GM21360 (cell line): ENCODE data around the gene OR2M3.
"Not testable (repeated sequence)": the region's sequence is repeated elsewhere in the genome, so short reads cannot be mapped to it uniquely, and the experiment has no call there.

Source experiments
- ATAC-seq: cut with Tn5 transposase; IDR thresholded peaks from one replicate; pipeline ENCODE4 v1.9.1; 2021; ENCODE audit warnings: mild to moderate bottlenecking, moderate library complexity; ENCODE audit not compliant: unreplicated experiment

Gene OR2M3, protein sequence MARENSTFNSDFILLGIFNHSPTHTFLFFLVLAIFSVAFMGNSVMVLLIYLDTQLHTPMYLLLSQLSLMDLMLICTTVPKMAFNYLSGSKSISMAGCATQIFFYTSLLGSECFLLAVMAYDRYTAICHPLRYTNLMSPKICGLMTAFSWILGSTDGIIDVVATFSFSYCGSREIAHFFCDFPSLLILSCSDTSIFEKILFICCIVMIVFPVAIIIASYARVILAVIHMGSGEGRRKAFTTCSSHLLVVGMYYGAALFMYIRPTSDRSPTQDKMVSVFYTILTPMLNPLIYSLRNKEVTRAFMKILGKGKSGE

DNA sequence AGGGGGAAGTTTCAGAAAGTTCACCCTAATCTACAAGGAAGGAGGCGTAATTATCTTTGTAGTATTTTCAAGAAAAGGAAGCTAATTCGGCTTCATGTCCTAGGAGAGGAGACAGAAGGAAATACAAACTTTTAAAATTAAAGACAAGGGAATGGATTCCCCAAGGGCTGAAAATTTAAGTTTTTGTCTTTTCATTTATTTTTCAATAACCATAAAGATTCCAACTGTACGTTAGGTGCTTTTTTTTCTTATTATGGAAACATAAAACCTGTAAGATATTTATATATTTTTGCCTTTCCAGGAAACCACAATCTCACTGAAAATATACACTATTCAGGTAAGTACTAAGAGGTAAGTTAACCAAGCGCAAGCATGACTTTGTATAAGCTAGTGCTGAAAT lies at the start of gene OR2M3:
Gene OR2M3, plus strand, starts transcription at position 301 of the 400 bp plus-strand sequence. CDS start 5,803 bp downstream, outside the sequence.
- no peak for ATAC-seq

DNA sequence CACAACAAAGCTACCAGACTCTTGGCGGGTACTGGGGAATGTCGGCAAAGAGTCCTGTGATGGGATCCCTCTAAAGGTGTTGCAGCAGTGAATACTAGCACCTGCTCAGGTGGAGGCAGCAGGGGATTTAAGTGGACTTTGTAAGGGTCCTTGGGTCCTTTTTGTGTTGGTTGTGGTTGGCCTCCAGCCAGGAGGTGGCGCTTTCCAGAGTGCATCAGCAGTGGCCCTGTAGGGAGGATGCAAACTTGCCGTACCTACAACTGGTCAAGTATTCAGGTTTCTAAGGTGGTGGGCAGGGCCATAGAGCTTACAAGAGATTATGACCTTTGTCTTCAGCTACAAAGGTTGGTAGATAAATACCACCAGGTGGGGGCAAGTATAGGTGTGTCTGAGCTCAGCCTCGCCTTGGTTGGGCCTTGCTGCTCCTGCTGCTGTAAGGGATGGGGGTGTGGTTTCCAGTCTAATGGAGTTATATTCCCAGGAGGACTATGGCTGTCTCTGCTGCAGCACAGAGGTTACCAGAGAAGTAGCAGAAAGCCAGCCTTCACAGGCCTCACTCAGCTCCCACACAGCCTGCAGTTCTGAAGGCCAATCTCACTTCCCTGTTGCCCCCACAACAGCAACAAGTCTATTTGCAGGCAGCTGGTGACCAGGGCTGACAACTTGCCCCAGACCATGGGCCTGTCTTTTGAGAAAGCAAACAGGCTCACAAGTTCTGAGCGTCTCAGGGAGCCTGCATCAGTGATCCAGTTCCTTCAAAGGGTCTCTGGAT lies 44.8 kb upstream of the OR2M3 start:
- no peak for ATAC-seq

DNA sequence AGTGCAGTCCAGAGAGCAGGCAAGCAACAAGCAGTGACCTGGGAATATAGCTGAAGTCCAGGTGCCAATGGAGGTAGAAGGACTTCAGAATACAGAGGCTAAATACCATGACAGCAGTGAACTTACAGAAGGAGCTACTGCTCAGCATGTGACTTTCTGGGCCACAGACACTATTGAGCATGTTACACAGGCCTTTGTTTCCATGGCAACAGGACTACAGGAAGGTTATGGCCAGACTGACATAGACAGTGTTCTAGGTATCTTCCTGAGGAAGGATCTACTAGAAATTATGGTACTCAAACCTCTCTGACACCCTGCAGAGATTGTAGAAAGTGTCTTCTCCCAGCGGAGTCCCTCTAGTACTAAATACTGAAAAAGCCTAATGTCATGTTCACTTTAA lies 41.1 kb upstream of the OR2M3 start:
- no peak for ATAC-seq

DNA sequence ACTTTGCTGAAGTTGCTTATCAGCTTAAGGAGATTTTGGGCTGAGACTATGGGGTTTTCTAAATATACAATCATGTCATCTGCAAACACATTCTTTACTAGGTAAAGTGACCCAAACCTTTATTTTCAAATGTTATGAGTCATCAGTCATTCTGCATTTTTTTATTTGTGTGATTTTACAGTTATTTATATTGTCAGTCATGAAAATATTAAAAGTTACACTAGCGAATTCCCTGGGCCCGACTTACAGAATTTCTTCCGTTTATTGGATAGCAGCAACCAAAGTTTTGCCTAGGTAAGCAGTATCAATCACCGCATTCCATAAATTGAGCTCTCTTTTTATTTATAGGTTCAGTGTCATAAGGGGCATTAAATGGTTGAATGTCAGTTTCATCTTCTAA lies 38.3 kb upstream of the OR2M3 start:
- no peak for ATAC-seq

DNA sequence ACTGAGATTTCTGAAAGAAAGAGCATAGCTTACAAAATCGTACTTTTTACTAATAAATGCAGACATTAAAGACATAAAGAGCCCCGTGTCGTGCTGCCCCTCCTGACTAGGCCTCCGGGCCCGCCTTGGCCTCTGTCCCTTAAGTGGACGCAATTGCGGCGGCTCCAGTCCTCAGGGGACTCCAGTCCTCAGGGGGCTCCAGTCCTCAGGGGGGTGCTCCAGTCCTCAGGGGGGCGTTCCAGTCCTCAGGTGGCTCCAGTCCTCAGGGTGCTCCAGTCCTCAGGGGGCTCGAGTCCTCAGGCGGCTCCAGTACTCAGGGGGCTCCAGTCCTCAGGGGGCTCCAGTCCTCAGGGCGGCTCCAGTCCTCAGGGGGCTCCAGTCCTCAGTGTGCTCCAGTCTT lies 33.0 kb upstream of the OR2M3 start:
- ATAC-seq: no peak

DNA sequence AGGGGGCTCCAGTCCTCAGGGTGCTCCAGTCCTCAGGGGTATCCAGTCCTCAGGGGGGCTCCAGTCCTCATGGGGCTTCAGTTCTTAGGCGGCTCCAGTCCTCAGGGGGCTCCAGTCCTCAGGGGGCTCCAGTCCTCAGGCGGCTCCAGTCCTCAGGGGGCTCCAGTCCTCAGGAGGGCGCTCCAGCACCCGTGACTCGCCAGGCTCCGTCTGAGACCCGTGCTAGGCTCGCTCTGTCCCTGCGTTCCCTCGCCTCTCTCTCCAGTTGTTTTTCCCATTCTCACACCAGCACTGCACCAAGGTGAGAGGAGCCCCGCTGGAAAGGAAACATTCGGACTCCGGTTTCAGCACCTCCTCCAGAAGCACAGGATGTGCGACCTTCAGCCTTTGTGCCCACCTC lies 31.9 kb upstream of the OR2M3 start:
- ATAC-seq: no peak

DNA sequence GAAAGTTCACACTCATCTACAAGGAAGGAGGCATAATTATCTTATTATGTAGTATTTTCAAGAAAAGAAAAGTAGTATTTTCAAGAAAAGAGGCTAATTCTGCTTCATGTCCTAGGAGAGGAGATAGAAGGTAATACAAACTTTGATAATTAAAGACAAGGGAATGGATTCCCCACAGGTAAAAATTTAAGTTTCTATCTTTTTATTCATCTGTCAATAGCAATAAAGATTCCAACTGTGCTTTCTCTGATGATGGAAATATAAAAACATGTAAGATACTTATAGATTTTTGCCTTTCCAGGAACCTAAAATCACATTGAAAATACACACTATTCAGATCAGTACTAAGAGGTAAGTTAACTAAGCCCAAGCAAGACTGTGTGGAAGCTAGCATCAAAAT lies 22.5 kb upstream of the OR2M3 start, which contains the start of gene OR2M2:
Gene OR2M2, plus strand, starts transcription at position 301 of the 400 bp plus-strand sequence. CDS start 5,165 bp downstream, outside the sequence.
- ATAC-seq: no peak

DNA sequence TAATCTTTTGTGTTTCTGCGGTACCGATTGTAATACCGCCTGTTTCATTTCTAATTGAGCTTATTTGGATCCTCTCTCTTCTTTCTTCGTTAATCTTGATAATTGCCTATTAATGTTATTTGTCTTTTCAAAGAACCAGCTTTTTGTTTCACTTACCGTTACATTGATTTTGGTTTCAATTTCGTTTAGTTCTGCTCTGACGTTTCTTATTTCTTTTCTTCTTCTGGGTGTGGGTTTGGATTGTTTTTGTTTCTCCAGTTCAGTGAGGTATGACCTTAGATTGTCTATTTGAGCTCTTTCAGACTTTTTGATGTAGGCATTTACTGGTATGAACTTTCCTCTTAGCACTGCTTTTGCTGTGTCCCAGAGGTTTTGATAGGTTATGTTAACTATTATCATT lies 13.1 kb upstream of the OR2M3 start:
- peak; percentile 52 for ATAC-seq

DNA sequence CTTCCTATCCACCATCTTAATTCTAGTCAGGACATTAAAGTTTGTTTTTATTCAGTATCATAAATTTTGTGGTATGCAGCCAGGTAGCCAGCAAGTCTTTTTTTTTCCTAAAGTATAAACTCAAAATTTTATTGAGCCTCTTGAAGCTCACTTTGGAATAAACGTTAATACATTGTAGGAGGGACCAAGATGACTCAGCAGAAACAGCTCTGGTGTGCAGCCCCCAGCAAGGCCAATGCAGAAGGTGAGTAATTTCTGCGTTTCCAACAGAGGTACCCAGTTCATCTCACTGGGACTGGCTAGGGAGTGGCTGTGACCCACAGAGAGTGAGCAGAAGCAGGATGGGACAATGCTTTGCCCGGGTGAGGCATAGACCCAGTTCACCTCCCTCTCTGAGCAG lies 9.7 kb upstream of the OR2M3 start:
- ATAC-seq: no peak

DNA sequence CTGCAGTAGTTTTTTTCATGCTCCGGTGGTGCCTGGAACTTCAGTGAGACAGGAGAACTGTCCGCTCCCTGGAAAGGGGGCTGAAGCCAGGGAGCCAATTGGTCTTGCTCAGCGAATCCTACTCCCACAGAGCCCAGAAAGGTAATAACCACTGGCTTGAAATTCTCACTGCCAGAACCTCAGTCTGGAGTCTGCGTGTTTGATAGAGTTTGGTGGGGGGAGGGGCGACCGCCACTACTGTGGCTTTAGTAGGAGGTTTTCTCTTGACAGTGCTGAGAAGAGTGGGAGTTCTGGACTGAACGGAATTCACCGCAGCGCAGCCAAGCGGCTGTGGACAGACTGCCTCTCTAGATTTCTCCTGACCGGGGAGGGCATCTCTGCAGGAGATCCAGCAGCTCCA lies 8.0 kb upstream of the OR2M3 start:
- no peak for ATAC-seq

DNA sequence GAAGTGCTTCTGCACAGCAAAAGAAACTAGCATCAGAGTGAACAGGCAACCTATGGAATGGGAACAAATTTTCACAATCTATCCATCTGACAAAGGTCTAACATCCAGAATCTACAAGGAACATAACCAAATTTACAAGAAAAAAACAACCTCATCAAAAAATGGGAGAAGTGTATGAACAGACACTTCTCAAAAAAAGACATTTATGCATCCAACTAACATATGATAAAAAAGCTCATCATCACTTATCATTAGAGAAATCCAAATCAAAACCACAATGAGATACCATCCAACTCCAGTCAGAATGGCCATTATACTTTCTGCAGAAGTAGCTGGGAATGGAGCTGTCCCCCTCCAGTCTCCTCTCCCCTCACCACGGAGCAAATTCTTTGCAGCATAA lies 2.9 kb upstream of the OR2M3 start:
- ATAC-seq: no peak

DNA sequence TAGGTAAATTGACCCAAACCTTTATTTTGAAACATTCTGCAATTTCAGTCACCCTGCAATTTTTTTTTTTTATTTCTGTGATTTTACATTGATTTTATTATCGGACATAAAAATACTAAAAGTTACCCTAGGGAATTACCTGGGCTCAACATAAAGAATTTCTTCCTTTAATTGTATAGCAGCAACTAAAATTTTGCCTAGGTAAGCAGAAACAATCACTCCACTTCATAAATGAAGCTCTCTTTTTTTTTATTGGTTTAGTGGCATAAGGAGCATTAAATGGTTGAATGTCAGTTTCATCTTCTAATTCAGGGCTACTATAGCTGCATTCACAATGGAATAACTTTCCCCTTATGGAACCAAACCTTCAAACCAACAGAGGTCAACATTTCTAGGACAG lies 18.8 kb downstream of the OR2M3 start:
- ATAC-seq: no peak

DNA sequence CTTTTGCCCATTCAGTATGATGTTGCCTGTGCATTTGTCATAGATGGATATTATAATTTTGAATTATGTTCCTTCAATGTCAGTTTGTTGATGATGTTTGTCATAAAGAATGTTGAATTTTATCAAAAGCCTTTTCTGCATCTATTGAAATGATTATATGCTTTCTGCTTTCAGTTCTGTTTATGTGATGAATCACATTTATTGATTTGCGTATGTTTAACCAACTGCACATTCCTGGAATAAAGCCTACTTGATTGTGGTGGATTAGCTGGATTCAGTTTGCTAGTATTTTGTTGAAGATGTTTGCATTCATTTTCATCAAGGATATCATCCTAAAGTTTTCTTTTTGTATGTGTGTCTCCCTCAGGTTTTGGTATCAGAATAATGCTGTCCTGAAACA lies 28.5 kb downstream of the OR2M3 start:
- no peak for ATAC-seq

DNA sequence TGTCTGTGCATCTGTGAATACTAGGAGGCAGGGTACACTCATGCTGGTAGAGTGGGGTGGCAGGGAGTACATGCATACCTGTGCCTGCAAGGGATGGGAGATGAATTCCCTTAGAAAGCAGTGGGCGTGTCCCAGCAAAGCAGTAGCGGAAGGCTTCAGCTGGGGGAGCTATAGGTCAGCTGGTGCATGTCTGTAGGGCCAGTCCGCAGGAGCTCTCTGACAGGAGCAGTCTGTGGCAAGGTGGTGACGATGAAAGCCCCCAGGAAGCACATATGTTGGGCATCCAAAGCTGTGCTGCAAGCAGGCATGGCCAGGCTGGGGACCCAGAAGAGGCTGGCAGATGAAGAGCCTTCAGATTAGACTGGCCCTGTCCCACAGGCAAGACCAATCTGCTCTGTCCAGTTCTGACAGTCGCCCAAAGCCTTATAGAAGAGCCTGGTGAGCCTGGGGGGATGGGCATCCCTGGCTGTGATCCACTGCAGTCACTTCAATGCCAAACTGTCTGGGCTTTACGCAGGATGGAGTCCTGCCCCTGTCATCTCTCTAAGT lies 32.4 kb downstream of the OR2M3 start:
- ATAC-seq: no peak

DNA sequence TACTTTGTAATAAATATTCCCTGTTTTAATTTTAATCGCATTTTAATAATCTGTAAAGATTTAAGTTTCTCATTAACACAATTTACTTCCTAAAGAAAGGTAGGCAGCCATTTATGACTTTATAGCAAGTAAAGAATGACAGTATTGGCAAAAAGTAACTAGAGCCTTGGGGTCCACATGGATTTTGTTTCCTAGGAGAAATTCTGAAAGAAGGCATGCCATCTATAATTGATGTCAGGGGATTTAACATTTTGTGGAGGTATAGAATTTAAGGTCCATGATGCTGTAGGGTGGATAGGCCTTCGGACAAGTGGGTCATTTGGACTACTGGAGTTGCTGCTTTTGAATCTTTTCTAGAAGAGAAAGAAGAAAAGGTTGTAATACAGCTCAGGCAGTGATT lies 34.1 kb downstream of the OR2M3 start, which contains the start of gene OR2M4:
Gene OR2M4, plus strand, starts transcription at position 301 of the 400 bp plus-strand sequence. CDS start 7,512 bp downstream, outside the sequence.
- ATAC-seq: no peak

DNA sequence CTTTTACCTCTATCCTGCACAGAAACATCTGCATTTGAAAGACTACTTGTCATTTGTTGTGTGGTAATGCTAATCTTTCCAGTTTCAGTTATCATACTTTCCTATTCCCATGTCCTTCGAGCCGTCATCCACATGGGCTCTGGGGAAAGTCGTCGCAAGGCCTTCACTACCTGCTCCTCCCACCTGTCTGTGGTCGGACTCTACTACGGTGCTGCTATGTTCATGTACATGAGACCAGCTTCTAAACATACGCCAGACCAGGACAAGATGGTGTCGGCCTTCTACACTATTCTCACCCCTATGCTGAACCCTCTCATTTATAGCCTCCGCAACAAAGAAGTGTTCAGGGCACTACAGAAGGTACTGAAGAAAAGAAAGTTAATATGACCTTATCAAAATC lies 42.4 kb downstream of the OR2M3 start:
- ATAC-seq: no peak

DNA sequence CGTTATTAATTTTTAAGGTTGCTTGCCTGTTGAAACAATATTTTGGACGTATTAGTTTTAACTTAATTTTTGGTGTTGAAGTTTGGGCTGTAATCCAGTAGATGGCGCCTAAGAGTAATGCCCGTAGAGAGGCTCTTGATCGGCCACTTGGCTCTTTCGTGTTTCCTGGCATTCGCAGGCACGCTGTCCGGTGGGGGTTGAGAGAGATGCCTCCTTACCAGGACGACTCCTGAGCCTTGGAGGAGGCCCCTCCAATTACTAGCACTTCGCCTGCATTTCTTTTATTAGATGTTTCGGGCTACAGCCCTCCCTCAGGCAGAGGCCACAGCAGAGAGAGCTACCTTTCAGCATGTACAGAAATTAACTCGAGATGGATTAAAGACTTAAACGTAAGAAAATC lies 46.1 kb downstream of the OR2M3 start:
- peak; percentile 81 for ATAC-seq

DNA sequence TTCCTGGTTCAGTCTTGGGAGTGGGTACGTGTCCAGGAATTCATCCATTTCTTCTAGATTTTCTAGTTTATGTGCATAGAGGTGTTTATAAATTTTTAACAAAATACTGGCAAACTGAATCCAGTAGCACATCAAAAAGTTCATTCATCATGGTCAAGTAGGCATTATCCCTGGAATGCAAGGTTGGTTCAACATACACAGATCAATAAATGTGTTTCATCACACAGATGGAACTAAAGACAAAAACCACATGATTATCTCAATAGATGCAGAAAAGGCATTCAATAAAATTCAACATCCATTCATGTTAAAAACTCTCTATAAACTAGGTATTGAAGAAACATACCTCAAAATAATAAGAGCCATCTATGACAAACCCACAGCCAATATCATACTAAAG lies 62.2 kb downstream of the OR2M3 start:
- ATAC-seq: not testable (repeated sequence)
